ENCODE results near the gene GPATCH1.

The GPATCH1 gene

DNA sequence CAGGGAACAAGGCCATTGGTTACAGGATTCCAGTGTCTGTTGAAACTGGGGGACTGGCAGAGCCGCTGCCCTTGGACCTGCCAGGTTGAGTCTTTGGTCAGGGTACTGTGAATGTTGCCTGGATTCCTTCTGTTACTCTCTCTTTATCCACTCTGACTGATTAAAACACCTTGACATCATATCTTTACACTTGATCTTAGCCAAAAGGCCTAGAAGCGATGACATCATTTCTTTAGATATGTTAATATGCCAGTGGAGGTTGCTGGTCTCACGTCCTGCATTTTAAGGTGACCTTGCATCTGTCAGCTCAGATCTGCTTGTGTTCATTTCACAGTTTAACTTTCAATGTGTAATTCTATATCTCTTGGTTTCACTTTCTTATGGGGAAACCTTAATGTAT is 9.2 kb downstream of the GPATCH1 start:
- in situ Hi-C loops (cut with HindIII; ENCODE audit: low pct_ligation_motif_present, low sequenced_read_pairs) = no loop called here
- Histone ChIP-seq H3K27ac (no peak overlapping the region), H3K27me3 (replicated peaks) (no peaks in the 10 kb centered on the region), H3K36me3 (replicated peaks) (peaks cover 31% of the 10 kb centered on the region), H3K4me3 (ENCODE audit: low read depth, low read length) (no peak overlapping the region)
- TF ChIP-seq CTCF (IDR thresholded peaks at IDR 0.05; ENCODE audit: low read depth, low read length, missing control alignments) = no peak
- no peak for DNase-seq

DNA sequence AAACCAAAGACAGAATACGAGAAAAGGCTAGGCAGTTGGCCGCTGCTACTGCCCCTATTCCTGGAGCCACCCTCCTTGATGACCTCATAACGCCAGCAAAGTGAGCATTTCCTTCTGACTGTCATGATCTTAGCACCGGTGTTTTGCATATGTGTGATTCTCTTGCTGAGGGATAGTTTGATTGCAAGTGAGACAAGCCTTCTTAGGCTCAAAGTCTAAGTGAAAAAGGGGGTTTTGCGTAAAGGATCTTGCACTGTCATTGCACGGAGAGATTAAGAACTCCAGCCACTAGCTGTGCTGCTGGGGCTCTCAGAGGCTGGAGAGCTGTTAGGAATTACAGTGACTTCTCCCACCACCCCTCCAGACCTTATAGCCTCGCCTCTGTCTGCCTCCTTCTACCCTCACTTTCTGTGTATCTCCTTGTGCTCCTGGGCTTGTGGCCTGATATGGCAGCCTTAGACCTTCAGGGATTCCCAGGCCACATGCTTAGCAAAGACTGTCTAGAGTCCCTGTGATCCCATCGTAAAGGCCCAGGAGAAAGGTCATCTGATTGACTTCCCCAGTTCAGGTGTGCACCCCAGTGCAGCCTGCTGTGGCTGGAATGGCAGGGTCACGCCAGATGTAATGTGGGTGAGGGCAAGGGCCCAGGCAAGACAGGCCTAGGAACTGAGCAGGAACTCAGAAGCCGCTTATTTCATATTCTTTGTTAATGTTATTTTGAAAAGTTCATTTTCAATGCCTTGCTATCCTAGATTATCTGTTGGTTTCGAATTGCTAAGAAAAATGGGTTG is 12.6 kb downstream of the GPATCH1 start:
- no peaks in the 10 kb centered on the region for H3K27me3 ChIP-seq (replicated peaks)
- DNase-seq = no peak
- in situ Hi-C loops (cut with HindIII; ENCODE audit: low pct_ligation_motif_present, low sequenced_read_pairs) = no loop called here
- H3K4me3 ChIP-seq (ENCODE audit: low read depth, low read length) = no peak overlapping the region
- peaks cover 51% of the 10 kb centered on the region for H3K36me3 ChIP-seq (replicated peaks)
- no peak for TF ChIP-seq CTCF (IDR thresholded peaks at IDR 0.05; ENCODE audit: low read depth, low read length, missing control alignments)
- H3K27ac ChIP-seq = no peak overlapping the region

- no peak for DNase-seq
- in situ Hi-C loops (cut with HindIII; ENCODE audit: low pct_ligation_motif_present, low sequenced_read_pairs) = no loop called here
- no peak overlapping the region for H3K27ac ChIP-seq
- peaks cover 52% of the 10 kb centered on the region for H3K36me3 ChIP-seq (replicated peaks)
- H3K27me3 ChIP-seq (replicated peaks) = no peaks in the 10 kb centered on the region
- H3K4me3 ChIP-seq (ENCODE audit: low read depth, low read length) = no peak overlapping the region
- no peak for TF ChIP-seq CTCF (IDR thresholded peaks at IDR 0.05; ENCODE audit: low read depth, low read length, missing control alignments)
These were observed 13.6 kb downstream of the GPATCH1 start for GRCh38 chr19:33094436-33095067.

DNA sequence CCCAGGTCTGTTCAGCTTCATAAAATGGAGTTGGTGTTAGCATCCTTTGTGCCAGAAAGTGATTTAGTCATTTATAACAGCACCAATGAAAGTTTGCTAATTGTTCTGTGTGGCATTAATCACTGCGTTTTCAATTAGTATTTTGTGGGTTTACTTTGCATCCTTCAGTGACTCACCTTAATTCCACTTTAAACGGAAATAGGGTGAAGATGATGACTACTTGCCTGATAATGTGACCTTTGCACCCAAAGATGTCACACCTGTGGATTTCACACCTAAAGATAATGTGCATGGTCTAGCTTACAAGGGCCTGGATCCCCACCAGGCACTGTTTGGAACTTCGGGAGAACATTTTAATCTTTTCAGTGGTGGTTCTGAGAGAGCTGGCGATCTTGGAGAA is 15.0 kb downstream of the GPATCH1 start:
- no peaks in the 10 kb centered on the region for H3K27me3 ChIP-seq (replicated peaks)
- no peak for TF ChIP-seq CTCF (IDR thresholded peaks at IDR 0.05; ENCODE audit: low read depth, low read length, missing control alignments)
- in situ Hi-C loops (cut with HindIII; ENCODE audit: low pct_ligation_motif_present, low sequenced_read_pairs) = no loop called here
- H3K4me3 ChIP-seq (ENCODE audit: low read depth, low read length) = no peak overlapping the region
- DNase-seq = no peak
- peaks cover 44% of the 10 kb centered on the region for H3K36me3 ChIP-seq (replicated peaks)
- no peak overlapping the region for H3K27ac ChIP-seq

DNA sequence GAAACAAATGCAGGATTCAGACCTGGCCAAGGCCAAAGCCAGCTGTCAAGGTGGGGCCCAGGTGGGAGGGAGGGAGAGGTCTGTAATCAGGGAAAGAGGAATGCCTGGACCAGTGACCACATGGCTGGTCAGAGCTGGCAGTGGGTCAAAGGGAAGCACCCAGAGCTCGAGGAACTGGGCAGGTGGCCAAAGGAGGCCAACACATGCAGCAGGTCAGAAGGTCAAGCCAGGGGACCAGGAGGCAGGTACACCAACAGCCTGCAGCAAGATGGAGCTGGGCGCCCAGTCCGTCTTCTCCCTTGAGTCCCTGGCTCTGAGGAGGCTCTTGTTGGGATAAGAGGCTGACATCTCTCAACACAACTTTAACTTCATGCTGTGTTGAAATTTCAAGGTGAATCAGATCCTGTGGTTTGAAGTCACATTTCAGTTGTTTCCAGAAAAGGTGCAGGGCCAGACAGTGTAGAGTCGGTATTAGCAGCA is 17.1 kb downstream of the GPATCH1 start:
- Histone ChIP-seq H3K36me3 (replicated peaks) (peaks cover 44% of the 10 kb centered on the region), H3K27me3 (replicated peaks) (no peaks in the 10 kb centered on the region), H3K4me3 (ENCODE audit: low read depth, low read length) (no peak overlapping the region), H3K27ac (no peak overlapping the region)
- DNase-seq = no peak
- in situ Hi-C loops (cut with HindIII; ENCODE audit: low pct_ligation_motif_present, low sequenced_read_pairs) = no loop called here
- no peak for TF ChIP-seq CTCF (IDR thresholded peaks at IDR 0.05; ENCODE audit: low read depth, low read length, missing control alignments)

Measured in brain microvascular endothelial cell (primary cell).